Peyer's patch (tissue), 4 donors: ENCODE data around the gene SLC25A13.

Experiments
- POLR2A ChIP-seq, 2 donors: fragments of 450-650 bp; IDR thresholded peaks; one replicate each; pipeline ENCODE4 v1.5.1; 2017; ENCODE audit warnings: antibody characterized with exemption in 2 of 2, mild to moderate bottlenecking in 2 of 2, moderate library complexity in 2 of 2
- TF ChIP-seq, protein P1 (sequence below), 6 experiments: fragments of 450-650 bp in 4 of 6; fragments of 200-600 bp in 2 of 6; sonication (generic) in 1 of 6; IDR thresholded peaks; one replicate each; pipeline ENCODE4 v1.5.1; 2017 to 2019; ENCODE audit warnings: antibody characterized with exemption in 6 of 6, mild to moderate bottlenecking in 3 of 6, moderate library complexity in 1 of 6

DNA sequence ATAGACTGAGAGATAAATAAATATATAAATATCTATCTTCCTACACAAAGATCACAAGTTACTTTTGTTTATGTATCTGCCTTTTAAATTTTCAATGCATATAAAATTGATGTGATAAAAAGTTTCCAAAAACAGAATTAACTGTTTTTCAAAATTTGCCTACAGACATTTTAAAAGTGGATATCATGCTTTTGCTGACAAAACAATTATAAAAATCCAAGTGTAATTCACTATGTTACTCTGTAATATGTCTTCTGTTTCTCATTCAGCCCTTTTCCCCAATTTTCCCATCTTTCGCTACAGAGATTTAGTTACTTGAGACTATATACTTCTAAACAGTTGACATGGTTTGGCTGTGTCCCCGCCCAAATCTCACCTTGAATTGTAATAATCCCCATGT, 37.7 kb downstream of the SLC25A13 start:
- TF ChIP-seq, protein P1, sequence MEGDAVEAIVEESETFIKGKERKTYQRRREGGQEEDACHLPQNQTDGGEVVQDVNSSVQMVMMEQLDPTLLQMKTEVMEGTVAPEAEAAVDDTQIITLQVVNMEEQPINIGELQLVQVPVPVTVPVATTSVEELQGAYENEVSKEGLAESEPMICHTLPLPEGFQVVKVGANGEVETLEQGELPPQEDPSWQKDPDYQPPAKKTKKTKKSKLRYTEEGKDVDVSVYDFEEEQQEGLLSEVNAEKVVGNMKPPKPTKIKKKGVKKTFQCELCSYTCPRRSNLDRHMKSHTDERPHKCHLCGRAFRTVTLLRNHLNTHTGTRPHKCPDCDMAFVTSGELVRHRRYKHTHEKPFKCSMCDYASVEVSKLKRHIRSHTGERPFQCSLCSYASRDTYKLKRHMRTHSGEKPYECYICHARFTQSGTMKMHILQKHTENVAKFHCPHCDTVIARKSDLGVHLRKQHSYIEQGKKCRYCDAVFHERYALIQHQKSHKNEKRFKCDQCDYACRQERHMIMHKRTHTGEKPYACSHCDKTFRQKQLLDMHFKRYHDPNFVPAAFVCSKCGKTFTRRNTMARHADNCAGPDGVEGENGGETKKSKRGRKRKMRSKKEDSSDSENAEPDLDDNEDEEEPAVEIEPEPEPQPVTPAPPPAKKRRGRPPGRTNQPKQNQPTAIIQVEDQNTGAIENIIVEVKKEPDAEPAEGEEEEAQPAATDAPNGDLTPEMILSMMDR (IDR thresholded peaks at IDR 0.05) = no peak
- TF ChIP-seq POLR2A (IDR thresholded peaks at IDR 0.05) = no peak
